ENCODE results near the gene TRIM9.

DNA sequence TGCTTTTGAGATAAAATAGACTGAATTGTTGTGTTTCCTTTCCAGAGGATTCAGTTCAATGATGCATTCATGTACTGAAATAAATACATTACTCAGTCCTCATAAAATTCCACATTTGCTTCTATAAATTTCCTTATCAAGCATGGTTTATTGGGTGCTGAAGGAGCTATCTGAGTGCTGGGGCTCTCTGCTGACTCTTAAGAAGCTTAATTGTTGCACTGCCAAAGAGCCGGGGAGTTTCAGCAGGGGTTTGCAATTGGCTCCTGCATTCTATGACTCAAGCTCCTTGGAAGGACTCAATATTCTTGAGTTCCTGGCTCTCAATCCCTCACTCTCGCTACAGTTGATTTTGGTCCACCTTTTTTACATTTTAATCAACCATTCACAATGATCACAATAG, 80.8 kb downstream of the TRIM9 start:
- no peak for TF ChIP-seq POLR2A (IDR thresholded peaks at IDR 0.05)
- TF ChIP-seq, protein P1, sequence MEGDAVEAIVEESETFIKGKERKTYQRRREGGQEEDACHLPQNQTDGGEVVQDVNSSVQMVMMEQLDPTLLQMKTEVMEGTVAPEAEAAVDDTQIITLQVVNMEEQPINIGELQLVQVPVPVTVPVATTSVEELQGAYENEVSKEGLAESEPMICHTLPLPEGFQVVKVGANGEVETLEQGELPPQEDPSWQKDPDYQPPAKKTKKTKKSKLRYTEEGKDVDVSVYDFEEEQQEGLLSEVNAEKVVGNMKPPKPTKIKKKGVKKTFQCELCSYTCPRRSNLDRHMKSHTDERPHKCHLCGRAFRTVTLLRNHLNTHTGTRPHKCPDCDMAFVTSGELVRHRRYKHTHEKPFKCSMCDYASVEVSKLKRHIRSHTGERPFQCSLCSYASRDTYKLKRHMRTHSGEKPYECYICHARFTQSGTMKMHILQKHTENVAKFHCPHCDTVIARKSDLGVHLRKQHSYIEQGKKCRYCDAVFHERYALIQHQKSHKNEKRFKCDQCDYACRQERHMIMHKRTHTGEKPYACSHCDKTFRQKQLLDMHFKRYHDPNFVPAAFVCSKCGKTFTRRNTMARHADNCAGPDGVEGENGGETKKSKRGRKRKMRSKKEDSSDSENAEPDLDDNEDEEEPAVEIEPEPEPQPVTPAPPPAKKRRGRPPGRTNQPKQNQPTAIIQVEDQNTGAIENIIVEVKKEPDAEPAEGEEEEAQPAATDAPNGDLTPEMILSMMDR (IDR thresholded peaks at IDR 0.05), result no peak
